Mesenchymal stem cell (in vitro differentiated cells and primary cell): ENCODE measurements around the gene RAD51B.
"Not testable (repeated sequence)": the region's sequence is repeated elsewhere in the genome, so short reads cannot be mapped to it uniquely, and the experiment has no call there.

Source experiments
- DNase-seq: peaks from one replicate; pipeline ENCODE4 v3.0.0-alpha.2; 2013
- H2AFZ ChIP-seq: one replicate; pipeline ENCODE4 v1.6.1; 2013; ENCODE audit warnings: low read depth, mild to moderate bottlenecking, control low read depth, inconsistent platforms, low read length, moderate library complexity
- H2AK5ac ChIP-seq: 2 replicates; pipeline ENCODE4 v1.6.1; 2013; ENCODE audit warnings: low read length, moderate library complexity, mild to moderate bottlenecking, inconsistent platforms; ENCODE audit not compliant: severe bottlenecking
- H2BK120ac ChIP-seq: one replicate; pipeline ENCODE4 v1.6.1; 2013; ENCODE audit warnings: low read depth, mild to moderate bottlenecking, inconsistent platforms, low read length, moderate library complexity
- H2BK12ac ChIP-seq, 2 experiments: one replicate each; pipeline ENCODE4 v1.6.1; 2013; ENCODE audit warnings: inconsistent platforms in 2 of 2, low read length in 2 of 2, mild to moderate bottlenecking in 2 of 2, moderate library complexity in 2 of 2, control low read depth in 1 of 2
- H2BK15ac ChIP-seq: one replicate; pipeline ENCODE4 v1.6.1; 2013; ENCODE audit warnings: mild to moderate bottlenecking, low read depth, inconsistent platforms; ENCODE audit not compliant: poor library complexity, severe bottlenecking
- H2BK5ac ChIP-seq: 2 replicates; pipeline ENCODE4 v1.6.1; 2013; ENCODE audit warnings: low read depth, mild to moderate bottlenecking, low read length, control low read depth, inconsistent platforms; ENCODE audit not compliant: poor library complexity, severe bottlenecking
- H3K14ac ChIP-seq, 2 experiments: one replicate each; pipeline ENCODE4 v1.6.1; 2013; ENCODE audit warnings: inconsistent platforms in 2 of 2, low read length in 2 of 2, control low read depth in 1 of 2, mild to moderate bottlenecking in 1 of 2, moderate library complexity in 1 of 2
- H3K18ac ChIP-seq, 2 experiments: one replicate each; pipeline ENCODE4 v1.6.1; 2013; ENCODE audit warnings: inconsistent platforms in 2 of 2, low read length in 2 of 2, control low read depth in 1 of 2, low read depth in 1 of 2, mild to moderate bottlenecking in 1 of 2
- H3K23ac ChIP-seq, 2 experiments: one replicate each; pipeline ENCODE4 v1.6.1; 2013; ENCODE audit warnings: inconsistent platforms in 2 of 2, low read length in 2 of 2, mild to moderate bottlenecking in 2 of 2, moderate library complexity in 2 of 2, control low read depth in 1 of 2
- H3K27ac ChIP-seq: 2 replicates; pipeline ENCODE4 v1.5.1; 2013; ENCODE audit warnings: mild to moderate bottlenecking, moderate library complexity, low read length, control low read depth, inconsistent platforms; ENCODE audit not compliant: poor library complexity, severe bottlenecking
- H3K27me3 ChIP-seq, 2 experiments: 2 replicates each; pipeline versions ENCODE4 v1.6.1 to v1.7.0; 2013; ENCODE audit warnings: low read length in 2 of 2, mild to moderate bottlenecking in 2 of 2, moderate library complexity in 2 of 2, control low read depth in 1 of 2, inconsistent platforms in 1 of 2; ENCODE audit not compliant: control insufficient read depth in 1 of 2, insufficient read depth in 1 of 2
- H3K36me3 ChIP-seq, 2 experiments: 2 replicates each; pipeline versions ENCODE4 v1.6.1 to v1.7.0; 2013; ENCODE audit warnings: low read length in 2 of 2, control low read depth in 1 of 2, inconsistent platforms in 1 of 2, low read depth in 1 of 2, mild to moderate bottlenecking in 1 of 2; ENCODE audit not compliant: insufficient read depth in 2 of 2, control insufficient read depth in 1 of 2
- H3K4ac ChIP-seq, 2 experiments: one replicate each; pipeline ENCODE4 v1.6.1; 2013; ENCODE audit warnings: inconsistent platforms in 2 of 2, low read length in 2 of 2, mild to moderate bottlenecking in 2 of 2, moderate library complexity in 2 of 2, control low read depth in 1 of 2, low read depth in 1 of 2
- H3K4me1 ChIP-seq: 2 replicates; pipeline ENCODE4 v1.6.1; 2013; ENCODE audit warnings: low read depth, low read length, control low read depth; ENCODE audit not compliant: control insufficient read depth, insufficient read depth
- H3K4me2 ChIP-seq: 2 replicates; pipeline ENCODE4 v1.6.1; 2013; ENCODE audit warnings: low read length, mild to moderate bottlenecking, inconsistent platforms; ENCODE audit not compliant: poor library complexity, severe bottlenecking
- H3K4me3 ChIP-seq, 2 experiments: 2 replicates each; pipeline versions ENCODE4 v1.5.1 to v1.7.0; 2013; ENCODE audit warnings: low read length in 2 of 2, mild to moderate bottlenecking in 2 of 2, control low read depth in 1 of 2, low read depth in 1 of 2; ENCODE audit not compliant: insufficient read depth in 1 of 2
- H3K79me1 ChIP-seq: replicated peaks from 2 replicates; pipeline ENCODE4 v1.6.1; 2013; ENCODE audit warnings: mild to moderate bottlenecking, control low read depth, low read length, inconsistent platforms; ENCODE audit not compliant: poor library complexity, severe bottlenecking
- H3K9ac ChIP-seq: 2 replicates; pipeline ENCODE4 v1.7.0; 2013; ENCODE audit warnings: mild to moderate bottlenecking, low read length, moderate library complexity
- H3K9me3 ChIP-seq: 2 replicates; pipeline ENCODE4 v1.7.0; 2013; ENCODE audit warnings: mild to moderate bottlenecking, low read length; ENCODE audit not compliant: control insufficient read depth
- H4K8ac ChIP-seq: one replicate; pipeline ENCODE4 v1.6.1; 2013; ENCODE audit warnings: inconsistent platforms, mild to moderate bottlenecking, low read length, moderate library complexity
- H4K91ac ChIP-seq: one replicate; pipeline ENCODE4 v1.6.1; 2013; ENCODE audit warnings: mild to moderate bottlenecking, low read length, inconsistent platforms
- WGBS: methylation state at CpG from one replicate; pipeline ENCODE4 v1.1.7; 2013; ENCODE audit warnings: mixed read lengths; 5-methylcytosine and 5-hydroxymethylcytosine counted together

Gene RAD51B

DNA sequence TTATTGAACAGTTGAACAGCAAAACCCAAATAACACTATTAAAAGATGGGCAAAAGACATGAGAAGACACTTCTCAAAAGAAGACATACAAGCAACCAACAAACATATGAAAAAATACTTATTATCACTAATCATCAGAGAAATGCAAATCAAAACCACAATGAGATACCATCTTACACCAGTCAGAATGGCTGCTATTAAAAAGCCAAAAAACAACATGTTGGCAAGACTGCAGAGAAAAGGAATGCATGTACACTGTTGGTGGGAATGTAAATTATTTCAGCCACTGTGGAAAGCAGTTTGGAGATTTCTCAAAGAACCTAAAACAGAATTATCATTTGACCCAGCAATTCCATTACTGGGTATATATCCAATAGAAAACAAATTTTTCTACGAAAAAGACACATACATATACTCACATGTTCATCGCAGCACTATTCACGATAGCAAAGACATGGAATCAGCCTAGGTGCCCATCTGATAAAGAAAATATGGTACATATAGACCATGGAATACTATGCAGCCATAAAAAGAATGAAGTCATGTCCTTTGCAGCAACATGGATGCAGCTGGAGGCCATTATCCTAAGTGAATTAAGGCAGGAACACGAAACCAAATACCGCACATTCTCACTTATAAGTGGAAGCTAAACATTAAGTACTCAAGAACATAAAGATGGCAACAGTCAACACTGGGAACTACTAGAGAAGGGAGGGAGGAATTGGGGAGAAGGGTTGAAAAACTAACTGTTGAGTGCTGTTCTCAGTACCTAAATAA is 367.1 kb downstream of the RAD51B start:
- H3K4me1 ChIP-seq, H3K18ac ChIP-seq, H4K91ac ChIP-seq, H3K27me3 ChIP-seq, H2BK120ac ChIP-seq, H2BK5ac ChIP-seq, H4K8ac ChIP-seq, DNase-seq, H3K4ac ChIP-seq, H3K14ac ChIP-seq, H3K4me2 ChIP-seq, H2BK12ac ChIP-seq, H3K9me3 ChIP-seq, H3K36me3 ChIP-seq, H2BK15ac ChIP-seq, H2AK5ac ChIP-seq, H2AFZ ChIP-seq, H3K23ac ChIP-seq, H3K79me1 ChIP-seq, H3K4me3 ChIP-seq, H3K9ac ChIP-seq, H3K27ac ChIP-seq: not testable (repeated sequence)
- 94% methylated on average over 3 of the region's 5 CpGs for WGBS

DNA sequence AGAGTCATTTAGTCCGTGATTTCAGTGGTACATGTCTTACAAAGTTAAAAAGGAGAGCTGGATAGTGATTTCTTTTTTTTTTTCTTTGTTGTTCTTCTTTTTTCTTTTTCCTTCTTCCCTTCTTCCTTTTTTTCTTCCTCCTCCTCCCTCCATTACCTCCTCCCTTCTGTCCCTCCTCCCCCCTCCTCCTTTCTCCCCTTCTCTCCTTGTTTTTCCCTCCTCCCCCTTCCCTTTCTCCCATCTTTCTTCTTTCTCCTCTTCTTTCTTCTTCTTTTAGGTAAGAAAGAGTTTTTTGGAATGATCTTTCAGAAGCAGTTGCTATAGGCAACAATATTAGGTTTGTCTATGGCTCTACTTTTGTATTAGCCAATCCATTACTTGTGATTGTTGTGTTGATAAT is 368.6 kb downstream of the RAD51B start:
- H3K4ac ChIP-seq = no peak overlapping the region
- no peak overlapping the region for H3K4me3 ChIP-seq
- H3K36me3 ChIP-seq = no peaks in the 10 kb centered on the region
- H2BK12ac ChIP-seq = no peak overlapping the region
- H3K14ac ChIP-seq = no peak overlapping the region
- no peak overlapping the region for H4K91ac ChIP-seq
- no peak overlapping the region for H4K8ac ChIP-seq
- H3K4me2 ChIP-seq = no peak overlapping the region
- H3K27ac ChIP-seq = no peak overlapping the region
- H3K23ac ChIP-seq = no peak overlapping the region
- no peaks in the 10 kb centered on the region for H3K4me1 ChIP-seq
- H3K79me1 ChIP-seq = no peaks in the 10 kb centered on the region
- no peak overlapping the region for H2AFZ ChIP-seq
- no CpG with 5 or more reads among the region's 1 CpG for WGBS
- H2AK5ac ChIP-seq = no peak overlapping the region
- no peak overlapping the region for H2BK5ac ChIP-seq
- no peaks in the 10 kb centered on the region for H3K9me3 ChIP-seq
- no peak overlapping the region for H2BK15ac ChIP-seq
- H3K9ac ChIP-seq = no peak overlapping the region
- H3K27me3 ChIP-seq = no peaks in the 10 kb centered on the region
- no peak overlapping the region for H3K18ac ChIP-seq
- DNase-seq = no peak
- no peak overlapping the region for H2BK120ac ChIP-seq

DNA sequence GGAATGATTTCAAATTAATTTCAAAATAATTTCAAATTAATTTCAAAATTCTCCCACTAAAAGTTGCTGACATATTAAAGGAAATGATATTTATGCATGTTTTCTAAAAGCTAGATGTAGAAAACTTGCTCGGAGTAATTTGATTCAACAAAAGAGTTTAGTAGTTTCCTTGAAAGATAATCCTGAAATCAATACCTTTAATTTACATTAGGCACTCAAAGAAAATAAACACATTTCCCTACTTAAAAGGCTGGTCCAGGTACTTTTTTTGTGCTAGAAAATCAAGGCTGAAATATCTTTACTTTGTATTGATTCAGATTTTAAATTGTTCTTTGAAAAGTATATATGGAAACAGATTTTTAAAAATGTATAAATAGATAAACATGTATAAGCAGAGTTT is 370.5 kb downstream of the RAD51B start:
- no peaks in the 10 kb centered on the region for H3K36me3 ChIP-seq
- H3K79me1 ChIP-seq = no peaks in the 10 kb centered on the region
- no peak overlapping the region for H3K4me2 ChIP-seq
- H3K14ac ChIP-seq = no peak overlapping the region
- H3K4ac ChIP-seq = no peak overlapping the region
- H4K91ac ChIP-seq = no peak overlapping the region
- no peak overlapping the region for H2BK120ac ChIP-seq
- H2BK12ac ChIP-seq = no peak overlapping the region
- DNase-seq = no peak
- H3K23ac ChIP-seq = no peak overlapping the region
- no peak overlapping the region for H2BK5ac ChIP-seq
- no peak overlapping the region for H3K4me3 ChIP-seq
- no peaks in the 10 kb centered on the region for H3K27me3 ChIP-seq
- no peak overlapping the region for H2AFZ ChIP-seq
- H2BK15ac ChIP-seq = no peak overlapping the region
- no CpG with 5 or more reads among the region's 1 CpG for WGBS
- no peaks in the 10 kb centered on the region for H3K9me3 ChIP-seq
- H2AK5ac ChIP-seq = no peak overlapping the region
- no peak overlapping the region for H3K27ac ChIP-seq
- no peak overlapping the region for H3K9ac ChIP-seq
- no peaks in the 10 kb centered on the region for H3K4me1 ChIP-seq
- no peak overlapping the region for H4K8ac ChIP-seq
- H3K18ac ChIP-seq = no peak overlapping the region

DNA sequence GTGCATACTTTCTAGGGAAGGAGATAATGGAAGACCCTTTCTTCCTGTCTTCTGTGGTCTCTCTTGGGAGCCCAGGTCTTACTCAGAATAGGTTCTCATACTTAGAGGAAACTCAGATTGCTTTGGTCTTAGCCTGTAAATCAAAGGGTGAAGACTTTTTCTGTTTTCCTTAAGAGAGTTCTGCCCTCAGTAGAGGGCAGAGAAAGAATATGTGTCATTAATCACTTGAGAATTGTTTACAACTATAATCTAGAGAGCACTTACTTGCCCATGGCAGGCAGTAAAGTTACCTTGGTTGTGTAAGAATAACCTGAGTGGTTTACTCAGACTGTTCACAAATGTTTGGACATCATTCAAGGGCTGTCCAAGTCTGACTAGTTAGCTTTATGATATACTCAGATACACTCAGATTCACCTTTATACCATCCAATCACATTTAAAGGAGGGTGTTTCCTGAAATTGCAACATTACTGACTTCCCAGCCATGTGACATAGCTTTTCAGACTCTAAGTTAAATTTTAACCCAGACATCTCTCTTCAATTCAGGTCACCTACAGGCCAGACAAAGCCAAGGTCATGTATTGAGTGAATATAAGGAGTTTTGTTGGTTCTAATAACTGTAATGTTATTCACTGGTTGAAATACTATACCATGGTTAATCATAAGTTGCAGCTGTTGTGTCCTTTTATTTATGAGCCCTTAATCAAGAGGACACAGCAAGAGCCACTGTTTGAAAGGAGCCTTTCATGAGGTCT is 372.2 kb downstream of the RAD51B start:
- H3K27ac ChIP-seq = peak overlapping the region; percentile 47
- H3K79me1 ChIP-seq = no peaks in the 10 kb centered on the region
- H3K36me3 ChIP-seq = no peaks in the 10 kb centered on the region
- H3K4me3 ChIP-seq = no peak overlapping the region
- DNase-seq = peak; percentile 57
- H3K4me2 ChIP-seq = no peak overlapping the region
- H2BK12ac ChIP-seq = no peak overlapping the region
- no peaks in the 10 kb centered on the region for H3K9me3 ChIP-seq
- no peak overlapping the region for H2BK15ac ChIP-seq
- no peak overlapping the region for H3K4ac ChIP-seq
- H2BK120ac ChIP-seq = no peak overlapping the region
- H3K27me3 ChIP-seq = no peaks in the 10 kb centered on the region
- no peak overlapping the region for H3K9ac ChIP-seq
- no peak overlapping the region for H4K8ac ChIP-seq
- H2AK5ac ChIP-seq = peak overlapping the region; percentile 28
- H3K14ac ChIP-seq = no peak overlapping the region
- H3K18ac ChIP-seq = no peak overlapping the region
- H3K23ac ChIP-seq = no peak overlapping the region
- H2BK5ac ChIP-seq = no peak overlapping the region
- H3K4me1 ChIP-seq = no peaks in the 10 kb centered on the region
- H2AFZ ChIP-seq = no peak overlapping the region
- no peak overlapping the region for H4K91ac ChIP-seq
